K562 (cell line): Measurements from ENCODE around the gene TBC1D5. TPM values are rescaled to one million over a fixed set of nuclear protein-coding genes. Genes with fewer than 3 reads are reported as not detected.

Experiments
- ATAC-seq: fragments of 200-7000 bp; cut with Tn5 transposase; 3 replicates; pipeline ENCODE4 v1.9.1; 2020; ENCODE audit warnings: moderate library complexity
- BruUV-seq: library from RNA; stranded (reverse); fragments of 400-500 nt; replicated peaks from 2 replicates; lab custom pipeline; 2021; lab: Mats Ljungman, UMichigan
- CTCF ChIA-PET: fragments of 300-600 bp; formaldehyde crosslinking; extraction: SDS; loops from one replicate; lab custom pipeline; 2021; ENCODE audit warnings: low intra/inter-chr PET ratio; lab: Yijun Ruan, JAX
- POLR2A ChIA-PET: fragments of 300-600, 350-650 bp; sonication (Branson Sonifier 250); formaldehyde crosslinking; extraction: SDS; loops from one replicate; lab custom pipeline; 2021; ENCODE audit warnings: antibody characterized with exemption, inconsistent platforms; lab: Yijun Ruan, JAX
- DNase-seq, 4 experiments: peaks; one replicate each; pipeline versions ENCODE4 v3.0.0 to v3.0.0-alpha.2; 2011 to 2018; ENCODE audit warnings: low spot score in 3 of 4, mixed read lengths in 3 of 4; ENCODE audit errors: extremely low read depth in 1 of 4
- FAIRE-seq: peaks from 2 replicates; lab custom pipeline; 2011; peaks lifted over from hg19 to GRCh38; lab: Jason Lieb, UNC
- H2AFZ ChIP-seq: 2 replicates; pipeline ENCODE4 v1.6.0; 2011; ENCODE audit warnings: low read depth, low read length, control low read depth, inconsistent platforms
- H3K27ac ChIP-seq: fragments of 200-600 bp; 3 replicates; pipeline ENCODE4 v1.8.0; 2011; ENCODE audit warnings: low read depth, mild to moderate bottlenecking, control low read depth, inconsistent platforms, low read length, moderate library complexity, mixed read lengths; ENCODE audit errors: extremely low read depth
- H3K27me3 ChIP-seq, 2 experiments: fragments of 300-600 bp in 1 of 2; 2 replicates in 1 of 2; 3 replicates in 1 of 2; pipeline versions ENCODE4 v1.6.0 to v1.8.0; 2011; ENCODE audit warnings: inconsistent platforms in 2 of 2, low read length in 2 of 2, mild to moderate bottlenecking in 1 of 2, mixed read lengths in 1 of 2, moderate library complexity in 1 of 2; ENCODE audit not compliant: control insufficient read depth in 2 of 2, insufficient read depth in 2 of 2
- H3K36me3 ChIP-seq: fragments of 300-600 bp; 3 replicates; pipeline ENCODE4 v1.8.0; 2011; ENCODE audit warnings: mild to moderate bottlenecking, low read length, inconsistent platforms; ENCODE audit not compliant: control insufficient read depth, insufficient read depth
- H3K4me1 ChIP-seq, 2 experiments: fragments of 200-600 bp in 1 of 2; replicated peaks in 1 of 2; 2 replicates in 1 of 2; 3 replicates in 1 of 2; pipeline versions ENCODE4 v1.5.1 to v1.8.0; 2011; ENCODE audit warnings: inconsistent platforms in 2 of 2, low read length in 2 of 2, mild to moderate bottlenecking in 1 of 2, mixed read lengths in 1 of 2, moderate library complexity in 1 of 2; ENCODE audit not compliant: control insufficient read depth in 2 of 2, insufficient read depth in 2 of 2
- H3K4me2 ChIP-seq: 2 replicates; pipeline ENCODE4 v1.6.1; 2011; ENCODE audit warnings: low read length, control low read depth, inconsistent platforms, mixed read lengths; ENCODE audit not compliant: insufficient read depth
- H3K4me3 ChIP-seq: fragments of 200-600 bp; sonication (generic), shearing (Covaris generic); 2 replicates; pipeline ENCODE4 v1.5.1; 2016; ENCODE audit warnings: control low read depth, inconsistent platforms
- H3K79me2 ChIP-seq: fragments of 200-600 bp; 3 replicates; pipeline ENCODE4 v1.8.0; 2011; ENCODE audit warnings: low read length, inconsistent platforms; ENCODE audit not compliant: control insufficient read depth, insufficient read depth
- H3K9ac ChIP-seq, 2 experiments: 2 replicates each; pipeline versions ENCODE4 v1.6.0 to v1.6.1; 2011; ENCODE audit warnings: low read depth in 2 of 2, low read length in 2 of 2, control low read depth in 1 of 2, inconsistent platforms in 1 of 2, mild to moderate bottlenecking in 1 of 2, mixed read lengths in 1 of 2; ENCODE audit not compliant: insufficient read depth in 1 of 2
- H3K9me1 ChIP-seq: one replicate; pipeline ENCODE4 v1.6.0; 2011; ENCODE audit warnings: inconsistent platforms, mild to moderate bottlenecking, low read length, moderate library complexity; ENCODE audit not compliant: control insufficient read depth, insufficient read depth
- H3K9me3 ChIP-seq: replicated peaks from 2 replicates; pipeline ENCODE4 v1.5.1; 2011; ENCODE audit warnings: low read depth, low read length, inconsistent platforms; ENCODE audit not compliant: control insufficient read depth, insufficient read depth
- H4K20me1 ChIP-seq: replicated peaks from 2 replicates; pipeline ENCODE4 v1.6.1; 2011; ENCODE audit warnings: low read length, inconsistent platforms, mixed read lengths; ENCODE audit not compliant: control insufficient read depth, insufficient read depth
- BCOR ChIP-seq: fragments of 450-650 bp; IDR thresholded peaks from 2 replicates; pipeline ENCODE4 v1.6.1; 2016
- GATAD2A ChIP-seq: fragments of 450-650 bp; IDR thresholded peaks from 2 replicates; pipeline ENCODE4 v1.6.1; 2017
- LCOR ChIP-seq: sonication (generic); formaldehyde crosslinking; IDR thresholded peaks from 2 replicates; pipeline ENCODE4 v1.8.0; 2022; ENCODE audit warnings: mild to moderate bottlenecking, missing genetic modification reagents
- MTA2 ChIP-seq: fragments of 450-650 bp; IDR thresholded peaks from 2 replicates; pipeline ENCODE4 v1.6.1; 2016; ENCODE audit warnings: low read depth
- NCOA4 ChIP-seq: fragments of 450-650 bp; IDR thresholded peaks from 2 replicates; pipeline ENCODE4 v1.6.1; 2018; ENCODE audit warnings: mild to moderate bottlenecking; ENCODE audit not compliant: partially characterized antibody
- NCOR1 ChIP-seq: fragments of 450-650 bp; IDR thresholded peaks from 2 replicates; pipeline ENCODE4 v1.6.1; 2016; ENCODE audit warnings: mild to moderate bottlenecking, moderate library complexity
- NEUROD1 ChIP-seq: fragments of 150-350 bp; IDR thresholded peaks from 2 replicates; pipeline ENCODE4 v1.6.1; 2014; ENCODE audit warnings: borderline replicate concordance, low read length, low read depth; ENCODE audit not compliant: partially characterized antibody
- SMARCA5 ChIP-seq: fragments of 450-650 bp; IDR thresholded peaks from 2 replicates; pipeline ENCODE4 v1.6.1; 2016
- TAF9B ChIP-seq: fragments of 450-650 bp; IDR thresholded peaks from 2 replicates; pipeline ENCODE4 v1.6.1; 2018; ENCODE audit warnings: mild to moderate bottlenecking; ENCODE audit not compliant: partially characterized antibody
- ZNF316 ChIP-seq: fragments of 450-650 bp; IDR thresholded peaks from 2 replicates; pipeline ENCODE4 v1.6.1; 2016
- WGBS: fragments of 100-300 bp; shearing (Covaris generic); methylation state at CpG from one replicate; pipeline ENCODE4 v1.1.6; 2016; ENCODE audit warnings: low coverage, mixed read lengths; ENCODE audit not compliant: insufficient coverage; ENCODE audit errors: missing lambda C conversion rate; 5-methylcytosine and 5-hydroxymethylcytosine counted together
- in situ Hi-C: fragments of 300-500 bp; cut with MboI; formaldehyde crosslinking; loops from 4 replicates; pipeline ENCODE4 v1.15.0; 2018; ENCODE audit warnings: inconsistent platforms, mixed read lengths
- intact Hi-C: fragments of 100-400 bp; cut with micrococcal nuclease; formaldehyde crosslinking; loops from 2 replicates; pipeline ENCODE4 v1.14.2; 2022
- polyA plus RNA-seq, 8 experiments: library from polyadenylated mRNA; depleted of rRNA in 4 of 8; stranded (reverse) in 5 of 8; unstranded in 3 of 8; fragments of >200 nt; fragmentation: Nextera tagmentation in 2 of 8; fragmentation: Illumina TruSeq in 1 of 8; extraction: Ambion mirVana in 2 of 8; extraction: Trizol in 1 of 8; gene quantifications; 2 replicates each; pipeline versions ENCODE4 v1.2.1 to v1.2.3, GENCODE V29; 2011 to 2014; ENCODE audit warnings: inconsistent platforms in 1 of 8, missing spikeins in 1 of 8
- total RNA-seq, 7 experiments: library from RNA; depleted of rRNA in 6 of 7; stranded (reverse); fragments of >200 nt in 6 of 7; fragmentation: Illumina TruSeq in 2 of 7; extraction: Trizol in 2 of 7; gene quantifications; 2 replicates each; pipeline versions ENCODE4 v1.2.1 to v1.2.3, GENCODE V29; 2011 to 2021; ENCODE audit warnings: low replicate concordance in 1 of 7
- TF ChIP-seq, protein P1 (sequence below): fragments of 250-450 bp; sonication (Bioruptor Pico); IDR thresholded peaks from 2 replicates; pipeline ENCODE4 v1.4.0; 2020; ENCODE audit warnings: mild to moderate bottlenecking, moderate library complexity, borderline replicate concordance
- TF ChIP-seq, protein P2 (sequence below): fragments of 450-650 bp; IDR thresholded peaks from 2 replicates; pipeline ENCODE4 v1.6.1; 2016; ENCODE audit warnings: mild to moderate bottlenecking
- TF ChIP-seq, protein P3 (sequence below): sonication (generic); formaldehyde crosslinking; IDR thresholded peaks from 2 replicates; pipeline ENCODE4 v1.8.0; 2022; ENCODE audit warnings: mild to moderate bottlenecking, missing genetic modification reagents
- TF ChIP-seq, protein P4 (sequence below), 2 experiments: fragments of 450-650 bp; IDR thresholded peaks; 2 replicates each; pipeline ENCODE4 v1.6.1; 2016

TBC1D5 gene
- total and polyA plus RNA-seq, 9 of the 15 experiments (the other 6 are each of a cell fraction or from before 2014, with no cell fraction given) = 2.9 to 38.1 (median 25.6) TPM

DNA sequence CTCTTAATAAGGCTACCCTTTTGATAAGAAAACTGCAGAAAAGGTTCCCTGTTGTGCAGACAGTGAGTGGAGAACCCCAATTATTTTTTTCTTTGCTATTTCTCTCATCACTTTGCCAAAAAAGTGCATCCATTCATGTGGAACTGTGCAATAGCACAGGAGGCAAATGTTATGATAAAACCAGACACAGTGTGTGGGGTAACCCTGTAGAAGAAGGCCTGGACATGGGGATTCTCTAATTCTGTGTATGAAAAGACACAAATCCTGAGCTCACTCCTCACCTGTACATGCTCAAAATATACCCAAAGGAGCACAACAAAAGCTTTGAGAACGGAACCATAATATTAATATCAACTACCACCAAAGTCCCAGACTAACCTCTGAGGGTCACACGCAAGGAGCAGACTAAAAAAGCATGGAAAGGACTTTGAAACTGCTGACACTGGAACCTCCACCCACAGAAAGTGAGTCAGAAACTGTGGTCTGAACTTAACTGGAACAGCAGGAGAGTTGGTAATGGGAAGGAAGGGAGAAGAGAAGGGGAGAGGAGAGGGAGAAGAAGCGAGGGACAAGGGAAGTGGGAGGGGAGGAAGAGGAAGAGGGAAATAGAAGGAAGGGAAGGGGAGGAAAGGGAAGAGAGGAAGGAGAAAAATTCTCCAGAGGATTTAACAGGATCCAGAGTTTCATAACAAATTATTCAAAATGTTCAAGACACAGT is 299.9 kb downstream of the TBC1D5 start:
- no peaks in the 10 kb centered on the region for H3K9me1 ChIP-seq
- peak in 3 of 4 experiments; percentile 11 to 78 (median 46) for DNase-seq
- no peaks in the 10 kb centered on the region; the same call in 1 of the 2 replicates for H3K9me3 ChIP-seq
- H2AFZ ChIP-seq = peak overlapping the region; percentile 76
- WGBS = 11% methylated on average over 3 of the region's 3 CpGs
- no peaks in the 10 kb centered on the region for H3K36me3 ChIP-seq
- H3K4me1 ChIP-seq = peaks cover 0 to 29% of the 10 kb centered on the region in 2 experiments; a peak in 3 of 5 replicates
- ATAC-seq = peak; percentile 89
- intact Hi-C loops = loop anchor here (5.0 to 10.0 kb wide), 2 partner anchors 300 to 982 kb away; partner anchors contain the start of genes SATB1 and TBC1D5
- peak overlapping the region; percentile 52 for H3K4me2 ChIP-seq
- no peak overlapping the region for H3K4me3 ChIP-seq
- in situ Hi-C loops = loop anchor here (25.0 kb wide), 1 partner anchor 970 kb away; no protein-coding TSS in a partner anchor
- no peaks in the 10 kb centered on the region for H4K20me1 ChIP-seq
- FAIRE-seq = peak; percentile 77
- POLR2A ChIA-PET = interaction anchor here (1.4 kb wide), 1 partner anchor 9 kb away, joined by 3 read pairs; no protein-coding TSS in a partner anchor
- peak overlapping the region; percentile 70 for H3K27ac ChIP-seq
- BruUV-seq = no TSS peak
- peak overlapping the region in 1 of 2 experiments; percentile 31; a peak in 2 of 4 replicates for H3K9ac ChIP-seq
- CTCF ChIA-PET = no interaction called here
- no peaks in the 10 kb centered on the region for H3K79me2 ChIP-seq
- no peaks in the 10 kb centered on the region for H3K27me3 ChIP-seq
- TF ChIP-seq LCOR (CRISPR knock-in tag) = peak; percentile 81; the same call in 1 of the 2 replicates
- peak; percentile 57; the same call in 1 of the 2 replicates for TF ChIP-seq BCOR
- TF ChIP-seq SMARCA5 = peak; percentile 80
- peak; percentile 94 for TF ChIP-seq NEUROD1
- TF ChIP-seq NCOR1 = peak; percentile 44
- peak; percentile 57; the same call in 1 of the 2 replicates for TF ChIP-seq GATAD2A
- TF ChIP-seq, protein P1, sequence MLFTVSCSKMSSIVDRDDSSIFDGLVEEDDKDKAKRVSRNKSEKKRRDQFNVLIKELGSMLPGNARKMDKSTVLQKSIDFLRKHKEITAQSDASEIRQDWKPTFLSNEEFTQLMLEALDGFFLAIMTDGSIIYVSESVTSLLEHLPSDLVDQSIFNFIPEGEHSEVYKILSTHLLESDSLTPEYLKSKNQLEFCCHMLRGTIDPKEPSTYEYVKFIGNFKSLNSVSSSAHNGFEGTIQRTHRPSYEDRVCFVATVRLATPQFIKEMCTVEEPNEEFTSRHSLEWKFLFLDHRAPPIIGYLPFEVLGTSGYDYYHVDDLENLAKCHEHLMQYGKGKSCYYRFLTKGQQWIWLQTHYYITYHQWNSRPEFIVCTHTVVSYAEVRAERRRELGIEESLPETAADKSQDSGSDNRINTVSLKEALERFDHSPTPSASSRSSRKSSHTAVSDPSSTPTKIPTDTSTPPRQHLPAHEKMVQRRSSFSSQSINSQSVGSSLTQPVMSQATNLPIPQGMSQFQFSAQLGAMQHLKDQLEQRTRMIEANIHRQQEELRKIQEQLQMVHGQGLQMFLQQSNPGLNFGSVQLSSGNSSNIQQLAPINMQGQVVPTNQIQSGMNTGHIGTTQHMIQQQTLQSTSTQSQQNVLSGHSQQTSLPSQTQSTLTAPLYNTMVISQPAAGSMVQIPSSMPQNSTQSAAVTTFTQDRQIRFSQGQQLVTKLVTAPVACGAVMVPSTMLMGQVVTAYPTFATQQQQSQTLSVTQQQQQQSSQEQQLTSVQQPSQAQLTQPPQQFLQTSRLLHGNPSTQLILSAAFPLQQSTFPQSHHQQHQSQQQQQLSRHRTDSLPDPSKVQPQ (CRISPR knock-in tag) = no peak
- TF ChIP-seq NCOA4 = peak; percentile 73
- TF ChIP-seq, protein P2, sequence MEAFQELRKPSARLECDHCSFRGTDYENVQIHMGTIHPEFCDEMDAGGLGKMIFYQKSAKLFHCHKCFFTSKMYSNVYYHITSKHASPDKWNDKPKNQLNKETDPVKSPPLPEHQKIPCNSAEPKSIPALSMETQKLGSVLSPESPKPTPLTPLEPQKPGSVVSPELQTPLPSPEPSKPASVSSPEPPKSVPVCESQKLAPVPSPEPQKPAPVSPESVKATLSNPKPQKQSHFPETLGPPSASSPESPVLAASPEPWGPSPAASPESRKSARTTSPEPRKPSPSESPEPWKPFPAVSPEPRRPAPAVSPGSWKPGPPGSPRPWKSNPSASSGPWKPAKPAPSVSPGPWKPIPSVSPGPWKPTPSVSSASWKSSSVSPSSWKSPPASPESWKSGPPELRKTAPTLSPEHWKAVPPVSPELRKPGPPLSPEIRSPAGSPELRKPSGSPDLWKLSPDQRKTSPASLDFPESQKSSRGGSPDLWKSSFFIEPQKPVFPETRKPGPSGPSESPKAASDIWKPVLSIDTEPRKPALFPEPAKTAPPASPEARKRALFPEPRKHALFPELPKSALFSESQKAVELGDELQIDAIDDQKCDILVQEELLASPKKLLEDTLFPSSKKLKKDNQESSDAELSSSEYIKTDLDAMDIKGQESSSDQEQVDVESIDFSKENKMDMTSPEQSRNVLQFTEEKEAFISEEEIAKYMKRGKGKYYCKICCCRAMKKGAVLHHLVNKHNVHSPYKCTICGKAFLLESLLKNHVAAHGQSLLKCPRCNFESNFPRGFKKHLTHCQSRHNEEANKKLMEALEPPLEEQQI = peak; percentile 85; the same call in 1 of the 2 replicates
- peak; percentile 42 for TF ChIP-seq TAF9B
- peak; percentile 84 for TF ChIP-seq ZNF316
- TF ChIP-seq, protein P3, sequence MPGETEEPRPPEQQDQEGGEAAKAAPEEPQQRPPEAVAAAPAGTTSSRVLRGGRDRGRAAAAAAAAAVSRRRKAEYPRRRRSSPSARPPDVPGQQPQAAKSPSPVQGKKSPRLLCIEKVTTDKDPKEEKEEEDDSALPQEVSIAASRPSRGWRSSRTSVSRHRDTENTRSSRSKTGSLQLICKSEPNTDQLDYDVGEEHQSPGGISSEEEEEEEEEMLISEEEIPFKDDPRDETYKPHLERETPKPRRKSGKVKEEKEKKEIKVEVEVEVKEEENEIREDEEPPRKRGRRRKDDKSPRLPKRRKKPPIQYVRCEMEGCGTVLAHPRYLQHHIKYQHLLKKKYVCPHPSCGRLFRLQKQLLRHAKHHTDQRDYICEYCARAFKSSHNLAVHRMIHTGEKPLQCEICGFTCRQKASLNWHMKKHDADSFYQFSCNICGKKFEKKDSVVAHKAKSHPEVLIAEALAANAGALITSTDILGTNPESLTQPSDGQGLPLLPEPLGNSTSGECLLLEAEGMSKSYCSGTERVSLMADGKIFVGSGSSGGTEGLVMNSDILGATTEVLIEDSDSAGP (CRISPR knock-in tag) = no peak
- TF ChIP-seq, protein P4, sequence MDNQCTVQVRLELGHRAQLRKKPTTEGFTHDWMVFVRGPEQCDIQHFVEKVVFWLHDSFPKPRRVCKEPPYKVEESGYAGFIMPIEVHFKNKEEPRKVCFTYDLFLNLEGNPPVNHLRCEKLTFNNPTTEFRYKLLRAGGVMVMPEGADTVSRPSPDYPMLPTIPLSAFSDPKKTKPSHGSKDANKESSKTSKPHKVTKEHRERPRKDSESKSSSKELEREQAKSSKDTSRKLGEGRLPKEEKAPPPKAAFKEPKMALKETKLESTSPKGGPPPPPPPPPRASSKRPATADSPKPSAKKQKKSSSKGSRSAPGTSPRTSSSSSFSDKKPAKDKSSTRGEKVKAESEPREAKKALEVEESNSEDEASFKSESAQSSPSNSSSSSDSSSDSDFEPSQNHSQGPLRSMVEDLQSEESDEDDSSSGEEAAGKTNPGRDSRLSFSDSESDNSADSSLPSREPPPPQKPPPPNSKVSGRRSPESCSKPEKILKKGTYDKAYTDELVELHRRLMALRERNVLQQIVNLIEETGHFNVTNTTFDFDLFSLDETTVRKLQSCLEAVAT (IDR thresholded peaks at IDR 0.05) = peak; percentile 85 to 86
- peak; percentile 43; the same call in 1 of the 2 replicates for TF ChIP-seq MTA2
